ENCODE results near the gene IGDCC3.

Gene IGDCC3

DNA sequence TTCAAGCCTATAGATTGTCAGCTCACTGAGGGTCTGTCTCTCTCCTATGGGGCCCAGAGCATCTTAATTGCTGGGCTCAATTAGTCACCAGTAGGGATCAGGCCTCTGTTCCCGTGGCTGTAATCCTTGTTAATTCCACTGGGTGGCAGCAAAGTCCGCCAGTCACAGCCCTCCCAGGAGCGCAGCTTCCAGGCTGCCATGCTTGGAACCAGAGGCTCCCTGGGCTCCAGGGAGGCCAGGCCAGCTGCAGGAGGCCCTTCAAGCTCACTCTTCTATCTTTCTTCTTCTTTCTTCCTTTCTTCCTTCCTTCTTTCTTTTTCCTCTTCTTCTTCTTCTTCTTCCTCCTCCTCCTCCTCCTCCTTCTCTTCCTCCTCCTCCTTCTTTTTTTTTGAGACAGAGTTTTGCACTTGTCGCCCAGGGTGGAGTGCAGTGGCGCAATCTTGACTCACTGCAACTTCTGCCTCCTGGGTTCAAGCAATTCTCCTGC, 58.9 kb downstream of the IGDCC3 start:
- peak; percentile 85 for DNase-seq

DNA sequence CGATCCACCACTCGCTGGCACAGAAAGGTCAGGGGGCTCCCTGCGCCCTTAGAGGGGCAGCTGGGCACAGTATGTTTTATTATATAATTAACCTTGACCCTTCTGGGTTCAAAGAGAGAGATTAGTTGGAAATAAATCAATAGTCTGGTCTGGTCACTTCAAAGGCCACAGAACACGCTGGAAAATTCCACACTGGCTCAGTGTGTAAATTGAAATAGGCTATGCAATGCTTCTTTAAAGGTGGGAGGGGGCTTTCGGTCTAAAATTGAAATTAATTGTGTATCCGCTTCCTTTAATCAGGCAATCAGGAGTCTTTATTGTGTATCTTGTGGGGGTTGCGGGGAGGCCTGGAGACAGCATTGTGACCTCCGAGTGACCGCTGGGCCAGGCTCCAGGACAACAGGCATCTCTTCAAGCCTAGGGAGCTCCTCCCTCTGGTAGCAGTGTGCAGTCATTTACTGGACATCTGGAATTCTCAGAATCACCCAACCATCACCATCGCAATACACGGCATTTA, 65.3 kb downstream of the IGDCC3 start:
- DNase-seq, result peak; percentile 59

DNA sequence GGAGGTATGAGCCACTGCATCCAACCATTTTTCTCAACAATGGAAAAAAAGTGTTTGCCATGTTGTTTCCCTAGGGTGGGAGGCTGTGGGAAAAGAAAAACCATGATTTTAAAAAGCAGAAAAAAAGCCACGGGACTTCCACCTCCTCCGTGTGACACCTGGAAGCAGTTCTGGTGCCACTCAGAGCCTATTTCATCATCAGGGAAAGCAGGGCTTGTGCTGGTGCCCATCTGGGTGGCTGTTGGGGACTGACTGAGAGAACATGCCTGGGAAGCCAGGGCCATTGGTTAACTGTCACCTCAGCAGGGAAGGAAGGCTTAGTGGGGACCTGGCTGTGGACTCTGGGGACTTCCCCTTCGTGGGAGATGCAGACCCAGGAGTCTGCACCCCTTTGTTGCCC, 66.0 kb downstream of the IGDCC3 start:
- DNase-seq, result no peak

DNA sequence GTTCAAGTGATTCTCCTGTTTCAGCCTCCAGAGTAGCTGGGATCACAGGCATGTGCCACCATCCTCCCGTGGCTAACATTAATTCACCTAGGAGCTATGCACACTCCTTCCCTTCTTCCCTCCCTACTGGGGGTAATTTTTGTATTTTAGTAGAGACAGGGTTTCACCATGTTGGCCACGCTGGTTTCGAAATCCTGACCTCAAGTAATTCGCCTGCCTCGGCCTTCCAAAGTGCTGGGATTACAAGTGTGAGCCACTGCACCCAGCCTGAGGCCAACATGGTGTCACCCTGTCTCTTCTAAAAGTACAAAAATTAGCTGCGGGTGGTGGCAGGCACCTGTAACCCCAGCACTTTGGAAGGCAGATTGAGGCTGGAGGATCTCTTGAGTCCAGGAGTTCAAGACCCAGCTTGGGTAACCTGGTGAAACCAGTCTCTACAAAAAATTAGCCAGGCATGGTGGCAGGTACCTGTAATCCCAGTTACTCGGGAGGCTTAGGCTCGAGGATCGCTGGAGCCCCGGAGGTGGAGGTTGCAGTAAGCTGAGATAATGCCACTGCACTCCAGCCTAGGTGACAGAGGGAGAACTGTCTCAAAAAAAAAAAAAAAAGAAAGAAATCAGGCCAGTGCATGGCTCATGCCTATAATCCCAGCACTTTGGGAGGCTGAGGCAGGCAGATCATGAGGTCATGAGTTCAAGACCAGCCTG, 67.2 kb downstream of the IGDCC3 start:
- no peak for DNase-seq

DNA sequence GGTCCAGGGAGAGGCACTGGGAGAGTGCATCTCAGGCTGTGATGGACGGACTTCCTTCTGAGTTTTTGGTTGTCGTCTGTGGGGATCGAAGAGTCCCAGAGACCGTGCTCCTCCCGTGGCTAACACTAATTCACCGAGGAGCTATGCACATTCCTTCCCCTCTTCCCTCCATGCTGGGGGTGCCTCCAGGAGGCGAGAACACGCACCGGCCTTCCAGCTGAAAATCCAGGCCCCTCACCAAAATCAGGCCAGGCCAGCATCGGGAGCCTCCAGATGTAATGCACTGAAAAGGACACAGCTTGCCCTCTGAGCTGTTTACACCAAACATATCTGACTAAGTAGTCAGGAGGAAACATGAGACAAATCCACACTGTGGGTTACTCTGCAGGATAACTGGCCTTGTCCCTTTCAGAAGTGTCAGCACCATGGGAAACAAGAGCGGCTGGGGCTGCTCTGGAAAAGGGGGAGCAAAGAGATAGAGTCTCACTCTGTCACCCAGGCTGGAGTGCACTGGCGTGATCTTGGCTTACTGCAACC, 67.9 kb downstream of the IGDCC3 start:
- no peak for DNase-seq

DNA sequence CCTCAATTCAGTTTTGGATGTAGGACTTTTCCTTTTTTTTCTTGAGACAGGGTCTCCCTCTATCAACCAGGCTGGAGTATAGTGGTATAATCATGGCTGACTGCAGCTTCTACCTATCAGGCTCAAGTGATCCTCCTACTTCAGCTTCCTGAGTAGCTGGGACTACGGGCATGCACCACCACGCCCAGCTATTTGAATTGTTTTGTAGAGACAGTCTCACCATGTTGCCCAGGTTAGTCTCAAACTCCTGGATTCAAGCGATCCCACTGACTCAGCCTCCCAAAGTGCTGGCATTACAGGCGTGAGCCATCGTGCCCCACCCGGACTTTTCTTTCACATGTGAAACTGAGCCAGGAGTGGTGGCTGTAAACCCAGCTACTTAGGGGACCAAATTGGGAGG, 69.8 kb downstream of the IGDCC3 start:
- no peak for DNase-seq

DNA sequence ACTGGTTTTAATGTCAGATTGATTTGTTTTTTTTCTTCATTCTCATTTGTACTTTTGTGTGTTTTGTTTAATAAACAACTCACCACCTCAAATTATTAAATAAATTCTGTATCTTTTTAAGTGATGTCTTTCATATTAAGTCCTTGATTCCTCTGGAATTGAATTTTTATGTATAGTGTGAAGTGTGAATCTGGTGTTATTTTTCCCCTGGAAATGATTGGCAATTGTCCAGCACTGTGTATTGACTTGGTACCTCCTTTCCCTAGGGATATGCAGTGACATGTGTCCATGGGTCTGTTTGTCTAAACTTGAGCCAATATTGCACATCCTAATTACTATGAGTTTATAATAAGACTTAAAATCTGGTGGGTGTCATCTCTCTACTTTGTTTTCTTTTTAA, 71.3 kb downstream of the IGDCC3 start:
- DNase-seq, result no peak

DNA sequence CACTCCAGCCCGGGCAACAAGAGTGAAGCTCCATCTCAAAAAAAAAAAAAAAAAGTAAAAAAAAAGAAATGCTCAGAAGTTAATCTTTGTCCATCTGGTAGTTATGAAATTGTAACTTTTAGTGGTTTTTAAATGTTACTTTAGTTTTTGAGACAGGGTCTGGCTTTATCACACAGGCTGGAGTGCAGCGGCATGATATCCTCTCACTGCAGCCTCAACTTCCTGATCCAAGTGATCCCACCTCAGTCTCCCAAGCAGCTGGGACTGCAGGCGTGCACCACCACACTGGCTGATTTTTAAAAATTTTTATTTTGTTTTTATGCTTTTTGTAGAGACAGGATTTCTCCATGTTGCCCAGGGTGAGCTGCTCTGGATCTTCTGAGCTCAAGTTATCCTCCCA, 72.0 kb downstream of the IGDCC3 start:
- DNase-seq, result no peak

DNA sequence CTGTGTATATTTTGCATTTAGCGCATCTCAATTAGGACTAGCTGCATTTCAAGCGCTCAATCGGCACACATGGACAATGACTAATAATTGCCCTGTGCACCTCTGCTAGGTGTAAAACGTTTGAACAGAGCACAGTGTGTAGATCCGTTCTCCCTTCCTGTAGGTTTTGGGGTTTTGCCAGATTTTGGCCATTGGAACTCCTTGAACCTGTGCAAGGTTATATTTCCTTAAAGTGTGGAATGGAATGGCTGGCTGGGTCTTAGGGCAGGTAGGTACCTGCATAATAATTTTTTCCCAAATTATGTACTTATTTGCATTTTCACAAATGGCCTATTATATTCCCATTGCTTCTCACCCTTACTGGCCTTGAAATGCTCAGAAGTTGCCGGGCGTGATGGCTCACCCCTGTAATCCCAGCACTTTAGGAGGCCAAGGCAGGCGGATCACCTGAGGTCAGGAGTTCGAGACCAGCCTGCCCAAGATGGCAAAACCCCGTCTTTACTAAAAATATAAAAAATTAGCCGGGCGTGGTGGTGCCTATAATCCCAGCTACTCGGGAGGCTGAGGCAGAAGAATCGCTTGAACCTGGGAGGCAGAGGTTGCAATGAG, 72.5 kb downstream of the IGDCC3 start:
- DNase-seq, result no peak

DNA sequence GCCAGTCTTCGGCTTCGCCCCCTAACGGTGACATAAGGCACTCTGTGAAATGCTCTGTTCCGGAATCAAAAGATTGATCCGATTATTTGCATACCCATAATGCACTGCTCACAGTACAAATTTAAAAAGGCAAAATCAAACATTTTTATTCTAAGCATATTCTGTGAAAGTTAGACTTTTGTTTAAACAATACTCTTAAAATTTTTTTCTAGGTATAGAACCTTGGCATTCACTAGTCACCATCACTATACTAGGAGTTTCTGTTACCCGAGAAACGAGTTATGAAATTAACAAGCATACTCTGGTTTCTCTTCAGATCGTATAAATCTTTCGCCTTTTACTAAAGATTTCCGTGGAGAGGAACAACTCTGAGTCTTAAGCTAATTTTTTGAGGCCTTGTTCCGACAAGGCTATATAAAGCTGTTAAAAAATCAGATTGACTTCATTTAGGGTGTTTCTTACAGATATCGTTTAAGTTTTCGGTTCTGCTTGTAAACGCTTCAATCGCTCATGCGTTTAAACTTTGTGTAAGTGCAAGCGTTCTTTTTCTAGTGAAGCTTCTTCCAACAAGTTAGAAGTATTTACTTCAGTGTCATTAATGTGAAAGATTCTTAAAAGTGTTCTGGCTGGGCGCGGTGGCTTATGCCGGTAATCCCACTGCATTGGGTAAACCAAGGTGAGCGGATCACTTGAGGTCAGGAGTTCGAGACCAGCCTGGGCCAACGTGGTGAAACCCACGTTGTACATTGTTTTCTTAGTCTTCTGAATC, 73.2 kb downstream of the IGDCC3 start, which contains the start of gene RNU5B-1:
Gene RNU5B-1 (plus strand): TSS at position 297 of the 769 bp plus-strand sequence.
- DNase-seq, result peak; percentile 89

DNA sequence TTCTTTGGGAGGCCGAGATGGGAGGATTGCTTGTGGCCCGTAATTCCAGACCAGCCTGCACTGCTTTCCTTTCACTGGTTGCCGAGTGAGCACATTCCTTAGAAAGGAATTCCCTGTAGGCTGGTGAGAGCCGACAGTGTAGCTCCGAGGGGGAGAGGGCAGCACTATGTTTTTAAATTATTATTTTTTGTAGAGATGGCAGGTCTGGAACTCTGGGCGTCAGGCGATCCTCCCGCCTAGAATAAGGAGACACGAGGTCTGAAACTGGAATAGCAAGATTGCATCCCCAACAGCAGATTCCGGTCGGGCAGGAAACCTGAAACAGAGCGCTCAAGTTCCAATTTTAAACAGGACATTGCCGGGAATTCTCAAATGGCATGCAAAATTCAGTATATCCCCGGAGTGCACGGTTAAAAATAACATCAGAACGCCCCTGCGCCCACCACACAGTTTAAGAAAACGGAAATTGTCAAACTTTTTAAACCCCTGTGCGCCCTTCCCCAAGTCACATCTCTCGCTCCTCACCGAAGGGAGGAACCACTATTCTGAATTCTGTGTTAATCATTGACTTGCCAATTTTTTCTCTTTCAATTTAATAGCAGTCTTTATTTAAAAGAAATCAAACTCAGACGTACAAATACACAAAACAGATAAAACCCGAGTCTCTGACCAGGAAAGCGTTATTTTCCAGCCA, 74.0 kb downstream of the IGDCC3 start:
- DNase-seq, result peak; percentile 75

DNA sequence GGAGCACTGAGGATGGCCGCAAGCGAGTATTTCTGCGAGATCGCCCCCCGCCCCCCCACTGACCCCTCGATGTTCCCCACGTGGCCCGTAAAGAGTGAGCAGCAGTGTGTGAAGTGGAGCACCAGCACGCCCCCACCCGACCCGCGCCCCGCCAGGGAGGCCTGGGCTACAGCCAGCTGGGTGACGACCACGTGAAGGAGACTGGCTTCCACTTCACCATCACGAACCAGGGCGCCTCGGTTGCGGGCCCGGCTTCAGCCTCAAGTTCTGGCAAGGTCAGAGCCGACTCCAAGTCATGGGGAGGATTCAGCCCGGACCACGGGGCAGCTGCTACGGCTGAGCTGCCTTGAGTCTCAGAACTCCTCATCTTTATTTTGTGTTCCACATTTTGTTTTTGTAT, 75.7 kb downstream of the IGDCC3 start:
- no peak for DNase-seq

DNA sequence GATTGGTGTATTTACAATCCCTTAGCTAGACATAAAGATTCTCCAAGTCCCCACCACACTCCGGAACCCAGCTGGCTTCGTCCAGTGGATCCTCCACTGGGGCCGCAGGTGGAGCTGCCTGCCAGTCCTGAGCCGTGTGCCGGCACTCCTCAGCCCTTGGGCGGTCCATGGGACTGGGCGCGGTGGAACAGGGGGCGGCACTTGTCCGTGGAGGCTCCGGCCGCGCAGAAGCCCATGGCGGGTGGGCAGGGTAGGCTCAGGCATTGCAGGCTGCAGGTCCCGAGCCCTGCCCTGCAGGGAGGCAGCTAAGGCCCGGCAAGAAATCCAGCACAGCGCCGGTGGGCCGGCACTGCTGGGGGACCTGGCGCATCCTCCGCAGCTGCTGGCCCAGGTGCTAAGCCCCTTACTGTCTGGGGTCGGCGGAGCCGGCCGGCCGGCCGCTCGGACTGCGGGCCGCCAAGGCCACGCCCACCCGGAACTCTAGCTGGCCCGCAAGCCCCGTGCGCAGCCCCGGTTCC, 76.8 kb downstream of the IGDCC3 start:
- DNase-seq, result no peak

DNA sequence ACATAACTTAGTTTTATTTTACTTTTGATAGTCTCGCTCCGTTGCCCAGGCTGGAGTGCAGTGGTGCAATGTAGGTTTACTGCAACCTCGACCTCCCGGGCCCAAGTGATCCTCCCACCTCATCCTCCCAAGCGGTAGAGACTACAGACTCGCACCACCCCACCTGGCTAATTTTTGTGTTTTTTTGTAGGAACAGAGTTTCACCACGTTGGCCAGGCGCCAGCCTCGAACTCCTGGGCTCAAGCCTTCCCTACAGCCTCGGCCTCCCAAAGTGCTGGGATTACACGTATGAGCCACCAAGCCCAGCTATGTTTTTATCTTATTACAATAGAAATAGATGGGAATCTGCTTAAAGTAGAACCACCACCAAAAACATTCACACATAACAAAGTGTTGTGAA, 79.1 kb downstream of the IGDCC3 start:
- DNase-seq, result no peak

DNA sequence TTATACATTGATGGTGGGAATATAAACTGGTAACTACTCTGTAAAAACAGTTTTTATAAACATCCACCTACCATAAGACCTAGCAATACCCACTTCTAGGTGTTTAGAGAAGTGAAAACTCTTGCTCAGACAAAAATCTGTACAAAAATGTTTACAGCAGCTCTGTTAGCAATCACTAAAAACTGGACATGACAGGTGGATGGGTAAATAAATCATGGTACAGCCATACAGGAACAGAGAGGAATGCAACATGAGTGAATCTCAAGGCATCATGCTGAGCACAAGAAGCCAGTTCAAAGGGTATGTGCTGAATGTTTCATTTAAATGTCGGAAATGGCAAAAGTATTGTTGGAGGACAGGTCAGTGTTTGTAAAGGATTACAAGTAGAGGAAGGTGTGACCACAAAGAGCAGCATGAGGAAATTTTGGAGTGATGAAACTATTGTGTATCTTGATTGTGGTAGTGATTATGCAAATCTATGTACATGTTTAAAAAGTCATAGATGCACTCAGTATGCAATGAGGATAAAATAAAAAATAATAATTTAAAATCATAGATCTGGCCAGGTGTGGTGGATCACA, 84.8 kb downstream of the IGDCC3 start:
- DNase-seq, result no peak

DNA sequence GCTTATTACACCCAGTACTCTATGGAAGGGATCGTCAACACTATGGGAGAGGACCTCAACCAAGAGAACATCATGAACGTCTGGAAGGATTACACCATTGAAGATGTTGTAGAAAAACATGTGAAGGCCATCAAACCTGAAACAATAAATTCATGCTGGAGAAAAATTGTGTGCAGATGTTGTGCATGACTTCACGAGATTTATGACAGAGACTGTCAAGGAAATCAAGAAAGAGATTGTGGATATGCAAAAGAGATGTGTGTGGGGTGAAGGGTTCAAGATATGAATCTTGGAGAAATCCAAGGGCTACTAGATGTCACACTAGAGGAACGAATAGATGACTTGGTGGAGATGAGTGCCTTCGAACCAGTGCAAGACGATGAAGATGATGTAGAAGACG, 87.6 kb downstream of the IGDCC3 start:
- no peak for DNase-seq

DNA sequence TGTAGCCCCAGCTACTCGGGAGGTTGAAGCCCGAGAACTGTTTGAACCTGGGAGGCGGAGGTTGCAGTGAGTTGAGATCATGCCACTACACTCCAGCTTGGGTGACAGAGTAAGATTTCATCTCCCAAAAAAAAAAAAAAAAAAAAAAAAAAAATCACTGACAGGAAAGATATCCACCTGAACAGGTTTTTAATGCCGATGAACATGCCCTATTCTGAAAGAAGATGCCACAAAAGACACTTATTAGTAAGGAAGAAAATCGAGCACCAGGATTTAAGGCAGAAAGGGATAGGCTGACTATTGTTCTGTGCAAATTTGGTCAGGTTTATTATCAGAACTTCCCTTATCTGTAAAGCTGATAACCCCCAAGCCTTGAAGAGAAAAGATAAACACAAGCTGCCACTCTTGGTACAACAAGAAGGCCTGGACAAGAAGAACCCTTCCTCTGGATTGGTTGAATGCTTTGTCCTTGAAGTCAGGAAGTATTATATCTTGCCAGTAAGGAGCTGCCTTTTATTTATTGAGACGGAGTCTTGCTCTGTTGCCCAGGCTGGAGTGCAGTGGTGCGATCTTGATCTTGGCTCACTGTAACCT, 88.4 kb downstream of the IGDCC3 start:
- no peak for DNase-seq

DNA sequence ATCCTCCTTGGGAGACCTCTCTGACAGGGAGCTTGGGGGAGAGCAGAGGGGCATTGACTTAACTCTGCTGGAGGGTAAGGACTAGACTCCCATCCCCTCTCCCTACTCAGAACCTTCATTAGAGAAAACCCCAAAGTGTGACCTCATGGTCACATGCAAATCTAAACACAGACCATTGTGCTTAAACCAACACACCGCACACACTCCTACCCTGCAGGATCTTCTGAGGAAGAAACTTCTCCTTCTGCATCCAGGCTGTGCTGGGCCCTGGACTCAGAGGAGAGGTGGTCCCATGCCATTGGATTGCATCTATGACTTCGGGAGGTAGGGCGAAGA, 90.3 kb downstream of the IGDCC3 start:
- DNase-seq, result no peak

DNA sequence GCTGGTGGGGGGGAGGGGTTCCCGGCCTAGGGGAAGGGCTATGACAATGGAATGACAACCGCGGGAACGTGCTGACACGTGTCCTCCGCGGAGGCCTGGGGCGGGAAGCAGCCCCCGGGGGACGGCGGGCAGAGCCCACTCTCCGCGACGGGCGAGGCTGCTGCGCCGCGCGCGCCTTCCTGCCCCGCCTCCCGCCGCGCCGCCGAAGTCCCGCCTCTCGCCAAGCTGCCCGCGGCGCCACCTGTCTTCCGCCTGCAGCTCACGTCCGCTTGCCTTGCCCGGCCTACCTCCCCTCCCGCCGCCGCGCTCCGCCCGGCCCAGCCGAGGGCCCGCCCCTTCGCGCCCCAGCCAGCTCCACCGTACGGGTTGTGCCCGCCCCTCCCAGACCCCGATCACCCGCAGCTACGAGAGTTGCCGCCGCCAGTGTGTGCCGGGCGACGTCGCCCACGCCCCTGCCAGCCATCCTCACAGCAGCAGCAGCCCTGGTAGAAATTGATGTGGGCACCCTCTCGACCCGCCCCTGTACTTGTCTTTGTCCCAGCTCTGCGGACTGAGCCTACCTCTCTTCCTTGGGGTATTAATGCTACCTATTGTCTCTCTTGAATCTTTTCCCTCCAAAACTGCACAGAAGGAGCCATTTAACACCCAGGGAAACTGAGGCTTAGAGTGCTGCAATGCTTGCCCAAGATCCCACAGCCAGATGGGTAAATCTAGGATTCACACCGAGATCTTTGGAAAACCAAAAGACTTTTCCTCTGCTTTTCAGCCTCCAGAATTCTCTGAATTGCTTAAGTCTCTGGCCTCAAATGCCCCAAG, 90.9 kb downstream of the IGDCC3 start, which contains the start of gene PARP16:
Gene PARP16 (minus strand): TSS at position 180 of the 816 bp plus-strand sequence. CDS start 457 bp downstream, outside the sequence.
- DNase-seq, result peak; percentile 94

DNA sequence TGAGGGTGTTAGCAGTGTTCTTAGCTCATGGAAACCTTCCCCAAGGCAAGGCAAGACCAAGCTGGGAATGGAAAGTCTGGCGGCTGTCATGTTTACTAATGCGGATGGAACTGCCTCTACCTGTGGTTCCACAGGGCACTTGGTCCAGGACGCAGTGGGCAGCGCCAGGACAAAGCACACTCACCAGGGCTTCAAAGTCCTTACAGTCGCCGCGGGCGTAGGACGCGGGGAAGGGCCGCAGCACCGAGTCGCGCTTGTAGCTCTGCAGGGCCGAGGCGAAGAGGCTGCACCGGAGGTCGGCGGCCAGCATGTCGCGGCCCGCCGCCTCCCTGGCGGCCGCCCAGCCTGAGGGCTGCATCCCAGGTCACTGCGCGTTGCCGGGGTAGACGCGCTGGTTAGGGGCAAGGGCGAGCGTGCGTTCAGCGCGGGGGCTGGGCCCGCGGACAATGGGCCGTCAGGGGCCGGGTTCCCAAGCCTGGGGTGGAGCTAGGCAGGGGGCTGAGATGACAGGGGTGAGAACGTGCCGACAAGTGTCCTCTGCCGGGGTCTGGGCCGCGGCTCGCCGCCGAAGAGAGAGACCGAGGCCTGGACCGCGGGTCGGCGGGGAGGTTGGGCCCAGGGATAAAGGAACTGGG, 91.6 kb downstream of the IGDCC3 start:
- no peak for DNase-seq

Data from right hindlimb (tissue), 1 donor.